GM21447 (cell line): Measurements from ENCODE around the gene DHX30.
"Not testable (repeated sequence)": the region's sequence is repeated elsewhere in the genome, so short reads cannot be mapped to it uniquely, and the experiment has no call there.

Source experiments
- ATAC-seq: cut with Tn5 transposase; IDR thresholded peaks from one replicate; pipeline ENCODE4 v1.9.1; 2021; ENCODE audit not compliant: unreplicated experiment

DHX30 gene

DNA sequence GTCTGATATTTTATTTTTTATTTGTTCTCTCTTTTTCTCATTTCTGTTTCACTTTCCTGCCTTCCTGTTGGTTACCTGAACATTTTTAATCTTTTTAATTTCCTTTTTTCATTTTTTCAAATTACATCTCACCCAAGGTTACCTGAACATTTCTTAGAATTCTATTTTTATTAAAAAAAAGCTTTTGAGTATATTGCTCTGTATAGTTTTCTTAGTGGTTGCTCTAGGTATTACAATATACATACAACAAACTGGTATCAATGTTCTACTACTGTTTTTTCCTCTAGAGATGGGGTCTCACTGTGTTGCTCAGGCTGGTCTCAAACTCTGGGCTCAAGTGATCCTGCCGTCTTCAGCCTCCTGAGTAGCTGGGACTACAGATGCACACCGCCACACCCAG is 79.4 kb downstream of the DHX30 start:
- ATAC-seq, result no peak

DNA sequence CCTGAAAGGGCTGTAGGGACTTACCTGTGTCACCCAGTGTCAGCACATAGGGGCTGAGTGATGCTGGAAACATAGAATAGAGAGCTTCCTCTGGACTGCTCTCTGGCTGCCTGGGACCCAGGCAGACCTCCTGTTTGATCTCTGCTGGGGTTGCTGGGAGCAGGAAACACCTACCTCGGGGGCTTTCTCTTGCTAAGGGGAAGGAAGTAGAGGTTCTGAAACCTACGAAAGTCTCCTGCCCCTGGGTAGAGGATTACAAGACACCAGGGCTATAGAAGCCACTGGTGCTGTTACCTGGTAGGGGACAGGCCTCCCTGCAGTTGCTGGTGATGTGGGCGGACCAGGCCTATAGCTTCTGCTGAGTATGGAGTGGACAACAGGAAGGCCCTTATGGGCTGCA is 81.7 kb downstream of the DHX30 start:
- no peak for ATAC-seq

- ATAC-seq, result no peak
These were observed 82.2 kb downstream of the DHX30 start for GRCh38 chr3:47885168-47885567.

- not testable (repeated sequence) for ATAC-seq
These were observed 85.1 kb downstream of the DHX30 start for GRCh38 chr3:47887991-47888390.

GRCh38 chr3:47888986-47889757 is 86.2 kb downstream of the DHX30 start:
- no peak for ATAC-seq

GRCh38 chr3:47890126-47890827 is 87.3 kb downstream of the DHX30 start:
- no peak for ATAC-seq

- ATAC-seq, result no peak
These were observed 88.1 kb downstream of the DHX30 start for GRCh38 chr3:47890828-47891612.

- no peak for ATAC-seq
These were observed 88.7 kb downstream of the DHX30 start for GRCh38 chr3:47891613-47892005.

GRCh38 chr3:47892286-47893040 is 89.5 kb downstream of the DHX30 start:
- ATAC-seq, result no peak

DNA sequence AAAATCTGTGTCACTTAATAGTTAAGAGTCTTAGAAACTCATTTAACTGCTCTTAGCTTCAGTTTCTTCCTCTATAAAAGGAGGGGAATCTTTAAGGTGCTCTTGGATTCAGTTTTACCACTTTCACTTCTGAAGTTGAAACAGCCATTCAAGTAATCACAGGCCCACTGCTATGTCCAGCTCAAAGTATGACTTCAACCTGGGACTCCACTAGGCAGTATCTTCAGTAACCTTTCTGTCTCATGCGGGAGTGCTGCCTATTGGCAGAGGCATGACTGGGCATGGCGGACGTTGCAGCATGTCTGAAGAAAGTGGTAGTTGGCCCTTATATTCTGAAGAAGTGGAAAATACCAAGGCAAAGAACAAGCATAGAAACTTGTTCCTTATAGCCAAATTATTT is 92.3 kb downstream of the DHX30 start:
- ATAC-seq, result no peak

DNA sequence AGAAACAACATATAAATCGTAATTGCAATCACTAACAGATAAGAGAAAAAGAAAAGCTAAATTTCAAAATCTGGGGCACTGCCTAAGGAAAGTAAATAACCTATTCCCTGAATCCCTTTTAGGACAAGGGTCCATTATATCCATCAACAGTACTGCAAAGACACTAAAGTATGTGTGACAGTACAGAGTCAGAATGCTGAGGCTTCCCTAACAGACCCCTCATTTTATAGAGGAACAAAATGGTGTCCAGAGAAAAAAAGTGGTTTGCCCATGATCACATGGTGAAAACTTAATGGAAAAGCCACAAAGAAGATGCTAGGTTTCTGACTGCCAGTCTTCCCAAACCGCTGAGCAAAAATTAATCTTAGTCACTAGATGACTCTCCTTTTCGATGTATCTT is 93.8 kb downstream of the DHX30 start:
- no peak for ATAC-seq

DNA sequence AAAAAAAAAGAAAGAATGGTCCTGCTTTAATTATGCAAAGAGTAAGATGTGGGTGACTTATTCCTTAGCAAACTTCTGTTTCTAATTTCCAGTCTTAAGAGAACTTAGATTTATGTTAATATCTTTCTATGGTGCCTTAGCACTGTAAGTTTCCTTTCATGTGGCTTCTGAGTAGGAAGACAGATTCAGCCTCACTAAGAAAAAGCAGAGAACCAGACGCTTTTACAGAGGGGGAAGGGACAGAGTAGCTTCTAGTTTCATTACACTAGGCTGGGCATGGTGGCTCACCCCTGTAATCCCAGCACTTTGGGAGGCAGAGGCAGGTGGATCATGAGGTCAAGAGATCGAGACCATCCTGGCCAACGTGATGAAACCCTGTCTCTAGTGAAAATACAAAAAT is 95.0 kb downstream of the DHX30 start:
- ATAC-seq, result no peak

DNA sequence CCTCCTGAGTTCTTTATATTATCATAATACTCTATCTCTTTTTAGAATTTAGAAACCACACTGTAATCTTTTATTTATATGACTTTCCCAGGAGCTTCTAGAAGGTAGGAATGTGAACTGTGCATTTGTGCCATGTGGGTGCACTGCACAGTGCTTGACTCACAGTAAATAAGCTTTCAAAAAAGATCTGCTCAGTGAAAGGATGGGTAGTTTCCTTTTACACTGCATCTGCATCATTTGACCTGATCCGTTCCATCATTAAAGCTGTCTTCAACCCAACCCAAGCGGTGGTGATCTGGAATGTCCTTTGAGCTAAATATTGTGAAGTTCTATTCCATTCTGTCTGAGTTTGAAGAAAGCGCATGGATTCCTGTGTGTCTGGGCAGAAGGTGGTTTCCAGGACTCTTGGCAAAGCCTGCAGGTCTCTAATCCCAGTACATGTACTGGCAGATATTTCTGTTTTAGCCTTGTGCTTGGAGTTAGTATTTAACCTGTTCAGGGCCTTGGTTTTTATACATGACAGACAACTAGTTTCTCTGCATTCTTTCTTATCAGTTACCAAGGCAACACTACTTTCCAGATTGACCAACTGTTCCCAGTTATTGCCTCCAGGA is 96.7 kb downstream of the DHX30 start:
- ATAC-seq, result no peak
